Measurements from ENCODE around the gene CACNB4.

The CACNB4 gene

GRCh38 chr2:151852260-151853069 lies 246.4 kb downstream of the CACNB4 start:
- no peaks in the 10 kb centered on the region for H3K36me3 ChIP-seq
- H3K27ac ChIP-seq = no peak overlapping the region
- no peaks in the 10 kb centered on the region for H3K27me3 ChIP-seq (ENCODE audit: insufficient read depth, low read depth, severe bottlenecking)
- H3K4me3 ChIP-seq (ENCODE audit: low read depth, low read length) = no peak overlapping the region
- DNase-seq = no peak
- H3K9me3 ChIP-seq (ENCODE audit: severe bottlenecking) = no peaks in the 10 kb centered on the region
- no peak for TF ChIP-seq CTCF (IDR thresholded peaks at IDR 0.05; ENCODE audit: low read depth, low read length)

- H3K4me3 ChIP-seq (ENCODE audit: low read depth, low read length) = no peak overlapping the region
- no peaks in the 10 kb centered on the region for H3K9me3 ChIP-seq (ENCODE audit: severe bottlenecking)
- no peaks in the 10 kb centered on the region for H3K36me3 ChIP-seq
- no peak overlapping the region for H3K27ac ChIP-seq
- TF ChIP-seq CTCF (IDR thresholded peaks at IDR 0.05; ENCODE audit: low read depth, low read length) = no peak
- DNase-seq = no peak
- no peaks in the 10 kb centered on the region for H3K27me3 ChIP-seq (ENCODE audit: insufficient read depth, low read depth, severe bottlenecking)
Measured at GRCh38 chr2:151851761-151852160, 247.1 kb downstream of the CACNB4 start.

GRCh38 chr2:151849413-151850010 lies 249.3 kb downstream of the CACNB4 start:
- Histone ChIP-seq H3K9me3 (ENCODE audit: severe bottlenecking) (no peaks in the 10 kb centered on the region), H3K27ac (peak overlapping the region; percentile 61), H3K27me3 (ENCODE audit: insufficient read depth, low read depth, severe bottlenecking) (no peaks in the 10 kb centered on the region), H3K36me3 (no peaks in the 10 kb centered on the region), H3K4me3 (ENCODE audit: low read depth, low read length) (no peak overlapping the region)
- no peak for DNase-seq
- TF ChIP-seq CTCF (IDR thresholded peaks at IDR 0.05; ENCODE audit: low read depth, low read length) = no peak

GRCh38 chr2:151845884-151846283 lies 253.0 kb downstream of the CACNB4 start:
- Histone ChIP-seq H3K27ac (no peak overlapping the region), H3K36me3 (no peaks in the 10 kb centered on the region), H3K9me3 (ENCODE audit: severe bottlenecking) (no peaks in the 10 kb centered on the region), H3K27me3 (ENCODE audit: insufficient read depth, low read depth, severe bottlenecking) (no peaks in the 10 kb centered on the region), H3K4me3 (ENCODE audit: low read depth, low read length) (no peak overlapping the region)
- no peak for TF ChIP-seq CTCF (IDR thresholded peaks at IDR 0.05; ENCODE audit: low read depth, low read length)
- no peak for DNase-seq

- Histone ChIP-seq H3K9me3 (ENCODE audit: severe bottlenecking) (no peaks in the 10 kb centered on the region), H3K27me3 (ENCODE audit: insufficient read depth, low read depth, severe bottlenecking) (no peaks in the 10 kb centered on the region), H3K36me3 (no peaks in the 10 kb centered on the region), H3K4me3 (ENCODE audit: low read depth, low read length) (no peak overlapping the region), H3K27ac (no peak overlapping the region)
- no peak for TF ChIP-seq CTCF (IDR thresholded peaks at IDR 0.05; ENCODE audit: low read depth, low read length)
- DNase-seq = no peak
Measured at GRCh38 chr2:151845481-151845880, 253.4 kb downstream of the CACNB4 start.

Data from WERI-Rb-1 (cell line).